Mucosa of rectum (tissue), 2 donors: ENCODE data around the gene ZNF407.

Experiments
- H3K27ac ChIP-seq, 2 donors: one replicate each; pipeline ENCODE4 v1.7.0; 2013; ENCODE audit warnings: inconsistent platforms in 2 of 2, low read depth in 2 of 2, low read length in 2 of 2
- H3K27me3 ChIP-seq, 2 donors: one replicate each; pipeline ENCODE4 v1.7.0; 2013; ENCODE audit warnings: low read length in 2 of 2; ENCODE audit not compliant: control insufficient read depth in 2 of 2, insufficient read depth in 2 of 2
- H3K36me3 ChIP-seq, 2 donors: one replicate each; pipeline ENCODE4 v1.7.0; 2013; ENCODE audit warnings: low read length in 2 of 2; ENCODE audit not compliant: control insufficient read depth in 2 of 2, insufficient read depth in 2 of 2
- H3K4me1 ChIP-seq, 2 donors: one replicate each; pipeline ENCODE4 v1.7.0; 2013; ENCODE audit warnings: low read length in 2 of 2, mild to moderate bottlenecking in 1 of 2; ENCODE audit not compliant: control insufficient read depth in 2 of 2, insufficient read depth in 2 of 2
- H3K4me3 ChIP-seq, 2 donors: one replicate each; pipeline ENCODE4 v1.7.0; 2013; ENCODE audit warnings: low read length in 2 of 2
- H3K9ac ChIP-seq, 2 donors: one replicate each; pipeline ENCODE4 v1.7.0; 2013; ENCODE audit warnings: low read length in 2 of 2, low read depth in 1 of 2, mild to moderate bottlenecking in 1 of 2
- H3K9me3 ChIP-seq, 2 donors: one replicate each; pipeline ENCODE4 v1.7.0; 2013; ENCODE audit warnings: low read length in 2 of 2; ENCODE audit not compliant: control insufficient read depth in 2 of 2
- donor health status: healthy.
- donor health status: Normal muscosa, but diverticular disease.

ZNF407 gene

DNA sequence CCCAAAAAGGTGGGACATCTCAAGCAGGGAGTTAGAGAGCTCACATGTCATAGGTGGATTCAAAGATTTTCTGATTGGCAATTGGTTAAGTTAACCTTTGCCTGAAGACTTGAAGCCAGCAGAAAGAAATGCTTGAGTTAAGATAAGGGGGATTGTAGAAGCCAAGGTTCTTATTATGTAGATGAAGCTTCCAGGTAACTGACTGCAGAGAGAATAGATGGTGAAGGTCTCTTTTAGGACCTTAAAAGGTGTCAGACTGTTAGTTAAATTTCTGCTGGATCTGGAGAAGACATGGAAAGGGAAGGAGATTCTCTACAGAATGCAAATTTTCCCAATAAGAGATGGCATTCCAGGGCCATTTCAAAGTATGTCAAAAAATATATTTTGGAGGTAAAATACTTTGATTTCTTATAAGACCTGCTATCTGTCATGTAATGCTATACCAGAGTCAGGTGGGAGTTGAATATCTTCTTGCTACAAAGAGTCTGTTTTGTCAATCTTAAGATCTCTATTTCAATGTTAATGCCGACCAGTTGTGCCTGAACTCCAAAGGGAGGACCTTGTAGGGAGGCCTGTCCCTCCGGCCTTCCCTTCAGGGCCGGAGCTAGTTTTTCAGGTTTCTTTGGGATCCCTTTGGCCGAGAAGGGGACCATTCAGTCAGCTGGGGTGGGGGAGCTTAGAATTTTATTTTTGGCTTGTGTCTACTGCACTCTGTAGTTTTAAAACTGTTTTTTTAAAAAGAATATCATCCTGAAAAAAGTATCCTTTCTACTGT is 330.7 kb downstream of the ZNF407 start:
- H3K27ac ChIP-seq: no peak overlapping the region
- no peak overlapping the region for H3K9ac ChIP-seq
- H3K36me3 ChIP-seq: no peaks in the 10 kb centered on the region
- no peaks in the 10 kb centered on the region for H3K27me3 ChIP-seq
- no peaks in the 10 kb centered on the region for H3K4me1 ChIP-seq
- H3K9me3 ChIP-seq: no peaks in the 10 kb centered on the region
- H3K4me3 ChIP-seq: no peak overlapping the region

GRCh38 chr18:74929110-74929509 is 331.4 kb downstream of the ZNF407 start:
- Histone ChIP-seq H3K9me3 (no peaks in the 10 kb centered on the region), H3K27me3 (no peaks in the 10 kb centered on the region), H3K27ac (no peak overlapping the region), H3K9ac (no peak overlapping the region), H3K36me3 (no peaks in the 10 kb centered on the region), H3K4me3 (no peak overlapping the region), H3K4me1 (no peaks in the 10 kb centered on the region)

DNA sequence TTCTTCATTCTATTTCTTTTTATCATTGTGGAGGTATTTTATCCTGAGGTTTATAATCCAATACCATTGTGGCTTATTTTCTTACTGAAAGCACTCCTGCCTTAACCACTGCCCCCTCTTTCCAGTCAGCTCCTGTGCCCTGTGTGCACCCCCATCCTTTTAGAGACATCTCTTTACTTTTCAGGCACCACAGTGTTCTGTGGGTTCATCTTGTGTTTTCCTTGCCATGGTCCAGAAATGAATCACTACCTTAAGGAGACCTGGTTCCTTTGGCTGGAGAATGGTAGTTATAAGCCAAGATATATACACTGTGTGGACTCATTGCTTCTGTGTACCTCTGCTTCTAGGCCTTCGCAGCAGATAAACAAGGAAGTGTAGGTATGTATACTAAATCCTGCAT is 332.9 kb downstream of the ZNF407 start:
- H3K4me1 ChIP-seq: no peaks in the 10 kb centered on the region
- no peak overlapping the region for H3K9ac ChIP-seq
- no peaks in the 10 kb centered on the region for H3K36me3 ChIP-seq
- H3K4me3 ChIP-seq: no peak overlapping the region
- H3K27me3 ChIP-seq: no peaks in the 10 kb centered on the region
- H3K27ac ChIP-seq: no peak overlapping the region
- no peaks in the 10 kb centered on the region for H3K9me3 ChIP-seq

DNA sequence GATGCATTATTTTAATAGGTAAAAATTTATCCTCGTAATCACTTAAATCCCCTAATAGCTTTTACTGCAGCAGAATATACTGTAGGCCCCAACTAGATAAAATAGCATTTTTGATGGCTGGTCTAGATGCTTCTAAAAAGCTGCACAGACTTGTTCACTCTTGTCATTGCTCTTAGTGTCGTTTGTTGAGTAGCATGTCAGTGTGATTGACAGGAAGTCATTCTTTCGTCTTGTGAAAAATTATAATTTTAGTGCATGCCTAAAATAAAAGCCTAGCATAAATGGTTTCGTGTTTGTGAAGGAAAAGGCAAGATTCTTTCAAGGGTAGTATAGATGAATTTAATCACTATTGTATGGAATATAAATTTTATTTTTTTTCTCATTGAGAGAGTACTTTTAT is 336.3 kb downstream of the ZNF407 start:
- Histone ChIP-seq H3K9me3 (no peaks in the 10 kb centered on the region), H3K4me3 (no peak overlapping the region), H3K9ac (no peak overlapping the region), H3K27me3 (no peaks in the 10 kb centered on the region), H3K36me3 (no peaks in the 10 kb centered on the region), H3K4me1 (no peaks in the 10 kb centered on the region), H3K27ac (no peak overlapping the region)

DNA sequence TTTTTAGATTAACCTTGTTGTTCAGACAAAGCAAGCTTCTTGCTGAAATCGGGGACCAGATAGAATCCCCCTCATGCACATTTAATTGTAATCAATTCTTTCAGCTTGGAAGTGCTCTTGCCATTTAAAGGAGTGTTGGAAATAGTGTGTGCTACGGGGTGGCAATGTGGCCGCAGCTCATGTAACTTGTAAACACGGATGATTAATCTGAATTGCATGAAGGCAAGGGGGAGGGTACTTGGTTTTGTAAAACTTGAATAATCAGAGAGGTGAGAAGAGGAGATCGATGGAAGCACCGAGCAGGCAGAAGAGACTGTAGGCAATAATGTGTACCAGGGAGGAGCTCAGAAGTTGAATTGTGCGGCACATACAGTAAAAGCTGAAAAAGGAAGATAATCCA is 337.8 kb downstream of the ZNF407 start:
- Histone ChIP-seq H3K27ac (no peak overlapping the region), H3K9ac (no peak overlapping the region), H3K4me1 (no peaks in the 10 kb centered on the region), H3K27me3 (no peaks in the 10 kb centered on the region), H3K36me3 (no peaks in the 10 kb centered on the region), H3K9me3 (no peaks in the 10 kb centered on the region), H3K4me3 (no peak overlapping the region)

- Histone ChIP-seq H3K4me3 (no peak overlapping the region), H3K9ac (no peak overlapping the region), H3K36me3 (no peaks in the 10 kb centered on the region), H3K9me3 (no peaks in the 10 kb centered on the region), H3K4me1 (no peaks in the 10 kb centered on the region), H3K27me3 (no peaks in the 10 kb centered on the region), H3K27ac (no peak overlapping the region)
Measured at GRCh38 chr18:74936343-74936742, 338.7 kb downstream of the ZNF407 start.

DNA sequence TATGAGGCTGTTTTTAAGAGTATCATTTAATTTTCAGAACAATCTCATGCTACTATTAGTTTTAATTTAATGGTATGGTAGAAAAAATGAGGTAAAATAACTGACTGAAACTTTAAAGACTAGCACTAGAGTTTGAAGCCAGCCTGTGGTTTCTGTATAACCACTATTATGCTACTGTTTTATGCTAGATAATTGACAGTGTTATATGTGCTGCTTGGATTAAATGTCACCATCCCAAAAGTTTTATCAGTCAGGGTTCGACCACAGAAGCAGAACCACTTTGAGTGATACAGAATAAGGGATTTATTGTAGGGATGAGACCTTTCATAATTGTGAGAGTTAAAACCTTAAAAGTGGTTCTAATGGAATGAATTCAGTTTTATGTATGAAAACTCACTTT is 339.6 kb downstream of the ZNF407 start:
- Histone ChIP-seq H3K9me3 (no peaks in the 10 kb centered on the region), H3K27ac (no peak overlapping the region), H3K4me1 (no peaks in the 10 kb centered on the region), H3K36me3 (no peaks in the 10 kb centered on the region), H3K27me3 (no peaks in the 10 kb centered on the region), H3K4me3 (no peak overlapping the region), H3K9ac (no peak overlapping the region)

- Histone ChIP-seq H3K27ac (no peak overlapping the region), H3K27me3 (no peaks in the 10 kb centered on the region), H3K9ac (no peak overlapping the region), H3K4me1 (no peaks in the 10 kb centered on the region), H3K36me3 (no peaks in the 10 kb centered on the region), H3K4me3 (no peak overlapping the region), H3K9me3 (no peaks in the 10 kb centered on the region)
Measured at GRCh38 chr18:74940856-74941255, 343.2 kb downstream of the ZNF407 start.

DNA sequence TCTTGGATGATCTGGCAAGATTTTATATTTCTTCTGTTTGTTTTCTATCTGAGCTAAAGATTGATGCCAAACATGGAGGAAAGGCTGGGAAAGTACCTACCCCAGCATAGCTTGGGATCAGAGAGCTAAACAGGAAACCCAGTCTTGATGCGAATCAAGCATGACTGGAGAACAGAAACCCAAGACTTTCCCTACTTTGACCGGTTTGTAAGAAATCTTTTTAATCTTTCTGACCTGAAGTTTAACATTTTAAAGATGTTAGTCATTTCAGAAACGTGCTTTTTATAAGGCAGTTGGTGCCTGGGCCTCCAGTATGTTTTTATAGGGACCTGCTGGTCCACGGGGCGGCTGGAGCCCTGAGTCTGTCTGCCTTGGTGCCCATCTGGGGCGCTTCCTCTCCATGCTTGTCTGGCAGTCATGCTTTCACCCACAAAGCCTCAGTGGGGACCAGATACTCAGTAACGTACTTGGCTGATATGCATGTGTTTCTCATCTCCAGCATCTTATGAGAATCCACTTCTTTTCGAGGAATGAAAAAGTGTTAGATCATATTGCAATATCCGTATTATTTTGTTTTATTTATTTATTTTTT is 344.7 kb downstream of the ZNF407 start:
- no peaks in the 10 kb centered on the region for H3K9me3 ChIP-seq
- H3K36me3 ChIP-seq: no peaks in the 10 kb centered on the region

GRCh38 chr18:74944676-74945075 is 347.0 kb downstream of the ZNF407 start:
- H3K27ac ChIP-seq: no peak overlapping the region
- H3K4me1 ChIP-seq: no peaks in the 10 kb centered on the region
- H3K9me3 ChIP-seq: no peaks in the 10 kb centered on the region
- H3K9ac ChIP-seq: no peak overlapping the region
- H3K36me3 ChIP-seq: no peaks in the 10 kb centered on the region
- no peak overlapping the region for H3K4me3 ChIP-seq
- H3K27me3 ChIP-seq: no peaks in the 10 kb centered on the region

More for the DNA sequence above, 344.7 kb downstream of the ZNF407 start:
- no peak overlapping the region for H3K27ac ChIP-seq
- H3K4me3 ChIP-seq: no peak overlapping the region
- H3K9ac ChIP-seq: no peak overlapping the region
- no peaks in the 10 kb centered on the region for H3K4me1 ChIP-seq
- H3K27me3 ChIP-seq: no peaks in the 10 kb centered on the region
